Measurements from ENCODE around the gene ARID3C. TPM values are rescaled to one million over a fixed set of nuclear protein-coding genes. Genes with fewer than 3 reads are reported as not detected.

The ARID3C gene
- total RNA-seq, 1 experiment from 2014 or later = 0.42 TPM

DNA sequence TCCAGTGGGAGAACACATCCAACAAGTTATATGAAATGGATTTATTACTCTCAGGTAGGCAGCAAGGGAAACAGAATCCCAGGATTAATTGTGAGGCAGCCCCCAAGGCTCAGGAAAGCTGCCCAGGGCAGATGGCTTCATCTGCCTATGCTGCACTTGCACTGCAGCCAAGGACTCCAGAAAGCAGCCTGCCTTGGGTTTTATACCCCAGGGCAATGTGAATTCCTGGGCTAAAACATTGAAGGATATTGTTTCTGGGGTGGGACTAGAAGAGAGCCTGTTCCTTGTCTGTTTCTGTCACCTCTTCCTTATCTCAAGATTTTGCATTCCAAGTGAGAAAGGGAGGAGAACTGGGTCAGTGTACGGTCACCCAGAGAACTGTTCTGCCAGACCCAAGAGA, 42.4 kb upstream of the ARID3C start:
- Histone ChIP-seq H3K27me3 (ENCODE audit: insufficient read depth, low read length) (no peaks in the 10 kb centered on the region), H3K79me2 (ENCODE audit: insufficient read depth, low read length) (peaks cover 12% of the 10 kb centered on the region; the same call in 1 of the 2 replicates), H3K36me3 (ENCODE audit: control insufficient read depth in 1 of 2, insufficient read depth in 2 of 2, low read length in 2 of 2) (no peaks in the 10 kb centered on the region), H3K9ac (ENCODE audit: low read length) (no peak overlapping the region), H2AFZ (ENCODE audit: low read depth, low read length, poor library complexity, severe bottlenecking) (no peak overlapping the region), H4K20me1 (ENCODE audit: insufficient read depth) (no peaks in the 10 kb centered on the region), H3K9me2 (ENCODE audit: insufficient read depth) (no peaks in the 10 kb centered on the region), H3K4me3 (replicated peaks in 1 of 2; ENCODE audit: low read depth in 1 of 2, low read length in 2 of 2) (no peak overlapping the region), H3K27ac (ENCODE audit: low read depth, low read length) (no peak overlapping the region), H3K4me2 (ENCODE audit: low read length) (no peak overlapping the region), H3K4me1 (ENCODE audit: control insufficient read depth in 1 of 2, insufficient read depth in 2 of 2, low read length in 2 of 2) (peaks cover 0 to 3% of the 10 kb centered on the region in 2 experiments; a peak in 1 of 4 replicates), H3K9me3 (ENCODE audit: control insufficient read depth in 1 of 2, insufficient read depth in 1 of 2, low read depth in 1 of 2, low read length in 2 of 2) (no peaks in the 10 kb centered on the region)
- no peak for TF ChIP-seq EZH2 (IDR thresholded peaks at IDR 0.05)
- TF ChIP-seq ZFX (IDR thresholded peaks at IDR 0.05) = no peak
- TF ChIP-seq SP1 (IDR thresholded peaks at IDR 0.05; ENCODE audit: low read depth) = no peak
- TF ChIP-seq TCF7L2 (IDR thresholded peaks at IDR 0.05; ENCODE audit: borderline replicate concordance, extremely low read depth, insufficient read depth, insufficient read length) = no peak
- no peak for TF ChIP-seq POLR2A (IDR thresholded peaks at IDR 0.05; ENCODE audit: borderline replicate concordance, extremely low read depth, insufficient read depth, insufficient read length)
- TF ChIP-seq SRF (IDR thresholded peaks at IDR 0.05; ENCODE audit: low read depth) = no peak
- no peak for TF ChIP-seq FOSL1 (IDR thresholded peaks at IDR 0.05; ENCODE audit: low read depth)
- no peak for TF ChIP-seq CEBPB (IDR thresholded peaks at IDR 0.05; ENCODE audit: low read depth)
- TF ChIP-seq MAX (IDR thresholded peaks at IDR 0.05) = no peak
- TF ChIP-seq, protein P1, sequence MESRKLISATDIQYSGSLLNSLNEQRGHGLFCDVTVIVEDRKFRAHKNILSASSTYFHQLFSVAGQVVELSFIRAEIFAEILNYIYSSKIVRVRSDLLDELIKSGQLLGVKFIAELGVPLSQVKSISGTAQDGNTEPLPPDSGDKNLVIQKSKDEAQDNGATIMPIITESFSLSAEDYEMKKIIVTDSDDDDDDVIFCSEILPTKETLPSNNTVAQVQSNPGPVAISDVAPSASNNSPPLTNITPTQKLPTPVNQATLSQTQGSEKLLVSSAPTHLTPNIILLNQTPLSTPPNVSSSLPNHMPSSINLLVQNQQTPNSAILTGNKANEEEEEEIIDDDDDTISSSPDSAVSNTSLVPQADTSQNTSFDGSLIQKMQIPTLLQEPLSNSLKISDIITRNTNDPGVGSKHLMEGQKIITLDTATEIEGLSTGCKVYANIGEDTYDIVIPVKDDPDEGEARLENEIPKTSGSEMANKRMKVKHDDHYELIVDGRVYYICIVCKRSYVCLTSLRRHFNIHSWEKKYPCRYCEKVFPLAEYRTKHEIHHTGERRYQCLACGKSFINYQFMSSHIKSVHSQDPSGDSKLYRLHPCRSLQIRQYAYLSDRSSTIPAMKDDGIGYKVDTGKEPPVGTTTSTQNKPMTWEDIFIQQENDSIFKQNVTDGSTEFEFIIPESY (IDR thresholded peaks at IDR 0.05; ENCODE audit: extremely low read depth, insufficient replicate concordance, low read length) = no peak
- no peak for TF ChIP-seq CTCF (IDR thresholded peaks at IDR 0.05 in 2 of 3, conservative IDR thresholded peaks at IDR 0.05 in 1 of 3; ENCODE audit: borderline replicate concordance in 1 of 3, insufficient read depth in 1 of 3, low read depth in 2 of 3, low read length in 2 of 3)
- no peak for TF ChIP-seq REST (IDR thresholded peaks at IDR 0.05; ENCODE audit: low read depth)
- DNase-seq (ENCODE audit: low read depth, low spot score) (no peak), ATAC-seq (no peak)
- ChIA-PET RAD21 (ENCODE audit: low non-redundant PET in 1 of 2, low total read pairs in 2 of 2, uncharacterized antibody in 2 of 2, unreplicated experiment in 2 of 2) (no interaction called here), POLR2A (no interaction called here), CTCF (no interaction called here)
- intact Hi-C loops (cut with micrococcal nuclease) = loop anchor here (10.0 kb wide), 1 partner anchor 313 kb away; the partner anchor contains the start of gene DNAJB5
- BruUV-seq (replicated peaks) = no TSS peak

All from HCT116 (cell line).